GM12878 (cell line): ENCODE measurements around the gene PDE6B. TPM values are rescaled to one million over a fixed set of nuclear protein-coding genes. Genes with fewer than 3 reads are reported as not detected.

Experiments
- ATAC-seq: fragments of 200-7000 bp; cut with Tn5 transposase; 3 replicates; pipeline ENCODE4 v1.9.1; 2020; ENCODE audit warnings: mild to moderate bottlenecking, moderate library complexity
- BruUV-seq: library from RNA; stranded (reverse); fragments of 400-500 nt; replicated peaks from 2 replicates; lab custom pipeline; 2021; lab: Mats Ljungman, UMichigan
- CTCF ChIA-PET: fragments of 300-600 bp; sonication (Branson Sonifier 250); formaldehyde crosslinking; extraction: SDS; loops from one replicate; lab custom pipeline; 2021; ENCODE audit warnings: inconsistent platforms; lab: Yijun Ruan, JAX
- POLR2A ChIA-PET: fragments of 350-600 bp; formaldehyde crosslinking; extraction: SDS; loops from one replicate; lab custom pipeline; 2021; ENCODE audit warnings: inconsistent platforms; lab: Charles Lee
- RAD21 ChIA-PET: fragments of 300-600 bp; sonication (Branson Sonifier 250); formaldehyde crosslinking; loops from one replicate; lab custom pipeline; 2023; ENCODE audit warnings: antibody characterized with exemption; ENCODE audit not compliant: unreplicated experiment; lab: Charles Lee
- SMC1A ChIA-PET: fragments of 300-600 bp; sonication (Branson Sonifier 250); formaldehyde crosslinking; loops from one replicate; lab custom pipeline; 2023; ENCODE audit not compliant: unreplicated experiment, uncharacterized antibody; lab: Charles Lee
- DNase-seq: peaks from one replicate; pipeline ENCODE4 v3.0.0-alpha.2; 2011; ENCODE audit warnings: low read depth, low spot score
- FAIRE-seq: peaks from 3 replicates; lab custom pipeline; 2011; peaks lifted over from hg19 to GRCh38; lab: Jason Lieb, UNC
- H2AFZ ChIP-seq: 2 replicates; pipeline ENCODE4 v1.6.0; 2011; ENCODE audit warnings: low read depth, low read length, control low read depth; ENCODE audit not compliant: control insufficient read depth
- H3K27ac ChIP-seq: 2 replicates; pipeline ENCODE4 v1.5.1; 2011; ENCODE audit warnings: control low read depth; ENCODE audit not compliant: control insufficient read depth, insufficient read depth
- H3K27me3 ChIP-seq, 2 experiments: replicated peaks in 1 of 2; 2 replicates each; pipeline versions ENCODE4 v1.6.0 to v1.6.1; 2011; ENCODE audit warnings: low read length in 1 of 2; ENCODE audit not compliant: control insufficient read depth in 2 of 2, insufficient read depth in 2 of 2
- H3K36me3 ChIP-seq, 2 experiments: 2 replicates each; pipeline ENCODE4 v1.5.1; 2011; ENCODE audit warnings: low read length in 1 of 2; ENCODE audit not compliant: control insufficient read depth in 2 of 2, insufficient read depth in 2 of 2
- H3K4me1 ChIP-seq: 2 replicates; pipeline ENCODE4 v1.6.1; 2011; ENCODE audit warnings: mild to moderate bottlenecking, low read length, moderate library complexity, mixed read lengths; ENCODE audit not compliant: control insufficient read depth, insufficient read depth
- H3K4me2 ChIP-seq: 2 replicates; pipeline ENCODE4 v1.6.0; 2011; ENCODE audit warnings: control low read depth; ENCODE audit not compliant: control insufficient read depth, insufficient read depth
- H3K4me3 ChIP-seq: fragments of 200-600 bp; sonication (generic); 2 replicates; pipeline ENCODE4 v1.5.1; 2016
- H3K79me2 ChIP-seq: 2 replicates; pipeline ENCODE4 v1.6.0; 2011; ENCODE audit warnings: low read length; ENCODE audit not compliant: control insufficient read depth, insufficient read depth
- H3K9ac ChIP-seq: 2 replicates; pipeline ENCODE4 v1.8.0; 2011; ENCODE audit warnings: low read length, control low read depth, mixed read lengths; ENCODE audit not compliant: control insufficient read depth, insufficient read depth
- H3K9me3 ChIP-seq: replicated peaks from 3 replicates; pipeline ENCODE4 v1.5.1; 2011; ENCODE audit warnings: mild to moderate bottlenecking, low read length; ENCODE audit not compliant: control insufficient read depth, insufficient read depth
- H4K20me1 ChIP-seq: 2 replicates; pipeline ENCODE4 v1.6.0; 2011; ENCODE audit not compliant: control insufficient read depth, insufficient read depth
- BCLAF1 ChIP-seq: fragments of 450-650 bp; IDR thresholded peaks from 2 replicates; pipeline ENCODE4 v1.6.1; 2017; ENCODE audit warnings: antibody characterized with exemption, mild to moderate bottlenecking, moderate library complexity
- BHLHE40 ChIP-seq, 2 experiments: fragments of 450-650 bp in 1 of 2; IDR thresholded peaks; 2 replicates each; pipeline ENCODE4 v1.6.1; 2011 to 2017; ENCODE audit warnings: low read depth in 2 of 2, borderline replicate concordance in 1 of 2, improper control_type of control experiment in 1 of 2, low read length in 1 of 2, mild to moderate bottlenecking in 1 of 2
- SREBF2 ChIP-seq: IDR thresholded peaks from 2 replicates; pipeline ENCODE4 v1.6.1; 2012; ENCODE audit warnings: mild to moderate bottlenecking, low read length
- ZBTB33 ChIP-seq: fragments of 450-650 bp; IDR thresholded peaks from 2 replicates; pipeline ENCODE4 v1.6.1; 2017; ENCODE audit warnings: mild to moderate bottlenecking
- ZNF622 ChIP-seq: fragments of 450-650 bp; IDR thresholded peaks from 2 replicates; pipeline ENCODE4 v1.6.1; 2017; ENCODE audit warnings: mild to moderate bottlenecking, inconsistent platforms
- WGBS: methylation state at CpG from one replicate; pipeline ENCODE4 v1.1.6; 2016; ENCODE audit warnings: low lambda C conversion rate; ENCODE audit not compliant: insufficient replicate concordance, insufficient coverage; ENCODE audit errors: missing lambda C conversion rate; 5-methylcytosine and 5-hydroxymethylcytosine counted together
- in situ Hi-C: fragments of 300-500 bp; cut with MboI; formaldehyde crosslinking; loops from 9 replicates; pipeline ENCODE4 v1.14.3; 2018; ENCODE audit warnings: mixed read lengths
- intact Hi-C: fragments of 100-400 bp; cut with micrococcal nuclease; formaldehyde crosslinking; loops from one replicate; pipeline ENCODE4 v1.14.2; 2022; ENCODE audit not compliant: unreplicated experiment
- polyA plus RNA-seq, 11 experiments: library from polyadenylated mRNA; depleted of rRNA in 4 of 11; unstranded in 6 of 11; stranded (reverse) in 5 of 11; fragments of >200 nt; fragmentation: Nextera tagmentation in 4 of 11; fragmentation: Illumina TruSeq in 1 of 11; extraction: Ambion mirVana in 4 of 11; extraction: Trizol in 1 of 11; gene quantifications; 1 replicate in 1 of 11; 2 replicates in 10 of 11; pipeline versions ENCODE4 v1.2.1 to v1.2.3, GENCODE V29; 2011 to 2016; ENCODE audit warnings: inconsistent platforms in 2 of 11, missing spikeins in 2 of 11, low read depth in 1 of 11
- total RNA-seq, 4 experiments: library from RNA; depleted of rRNA in 3 of 4; stranded (reverse); fragments of >200 nt in 3 of 4; fragmentation: Illumina TruSeq in 1 of 4; extraction: Trizol in 1 of 4; gene quantifications; 2 replicates each; pipeline versions ENCODE4 v1.2.1 to v1.2.3, GENCODE V29; 2013 to 2021
- TF ChIP-seq, protein P1 (sequence below): fragments of 450-650 bp; IDR thresholded peaks from 2 replicates; pipeline ENCODE4 v1.6.1; 2016; ENCODE audit warnings: mild to moderate bottlenecking

PDE6B gene
- total and polyA plus RNA-seq, 10 of the 15 experiments (the other 5 are each of a cell fraction or from before 2014, with no cell fraction given) = 2.6 to 6.4 (median 3.8) TPM

GRCh38 chr4:680928-681645, 55.7 kb downstream of the PDE6B start:
- Histone ChIP-seq H3K27ac (no peak overlapping the region), H3K9me3 (no peaks in the 10 kb centered on the region), H3K4me2 (peak overlapping the region; percentile 89), H4K20me1 (no peaks in the 10 kb centered on the region), H3K27me3 (no peaks in the 10 kb centered on the region), H3K79me2 (no peaks in the 10 kb centered on the region; the same call in 1 of the 2 replicates), H3K36me3 (no peaks in the 10 kb centered on the region), H3K4me3 (peak overlapping the region; percentile 47), H2AFZ (peak overlapping the region; percentile 65), H3K9ac (peak overlapping the region; percentile 62)
- SMC1A ChIA-PET = interaction anchor here (1.1 kb wide), 1 partner anchor 75 kb away, joined by 3 read pairs; no protein-coding TSS in a partner anchor
- intact Hi-C loops (no loop called here), in situ Hi-C loops (no loop called here)
- FAIRE-seq (peak; percentile 65), ATAC-seq (peak; percentile 59), DNase-seq (no peak)
- RAD21 ChIA-PET = no interaction called here
- CTCF ChIA-PET = no interaction called here
- POLR2A ChIA-PET = interaction anchor here (0.5 to 1.8 kb wide), 3 partner anchors 10 to 349 kb away, joined by 3 to 5 read pairs (median 4); no protein-coding TSS in a partner anchor
- WGBS = 6% methylated on average over 38 of the region's 62 CpGs
- TF ChIP-seq BCLAF1 = no peak
- no peak for TF ChIP-seq ZNF622
- TF ChIP-seq ZBTB33 = no peak
- TF ChIP-seq BHLHE40 (IDR thresholded peaks at IDR 0.05; ENCODE audit: borderline replicate concordance in 1 of 2, low read depth in 2 of 2, low read length in 1 of 2) = peak in 1 of 2 experiments; percentile 35; a peak in 1 of 4 replicates
- TF ChIP-seq, protein P1, sequence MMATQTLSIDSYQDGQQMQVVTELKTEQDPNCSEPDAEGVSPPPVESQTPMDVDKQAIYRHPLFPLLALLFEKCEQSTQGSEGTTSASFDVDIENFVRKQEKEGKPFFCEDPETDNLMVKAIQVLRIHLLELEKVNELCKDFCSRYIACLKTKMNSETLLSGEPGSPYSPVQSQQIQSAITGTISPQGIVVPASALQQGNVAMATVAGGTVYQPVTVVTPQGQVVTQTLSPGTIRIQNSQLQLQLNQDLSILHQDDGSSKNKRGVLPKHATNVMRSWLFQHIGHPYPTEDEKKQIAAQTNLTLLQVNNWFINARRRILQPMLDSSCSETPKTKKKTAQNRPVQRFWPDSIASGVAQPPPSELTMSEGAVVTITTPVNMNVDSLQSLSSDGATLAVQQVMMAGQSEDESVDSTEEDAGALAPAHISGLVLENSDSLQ = peak; percentile 40; the same call in 1 of the 2 replicates
- no peak for TF ChIP-seq SREBF2
- TF ChIP-seq, all 136 proteins: peak for 2
- H3K4me1 ChIP-seq = peaks cover 26% of the 10 kb centered on the region
- no TSS peak for BruUV-seq
